Effector memory CD8-positive, alpha-beta T cell (primary cell): ENCODE measurements around the gene PDE6B.
A peak's percentile ranks its signal among the peaks of the same experiment; 100 is the strongest.
"Not testable (repeated sequence)": the region's sequence is repeated elsewhere in the genome, so short reads cannot be mapped to it uniquely, and the experiment has no call there.

Experiments
- ATAC-seq: fragments of 150-1000 bp; cut with Tn5 transposase; replicated peaks from 2 replicates; pipeline ENCODE4 v1.10.0; 2021; ENCODE audit warnings: mild to moderate bottlenecking, moderate library complexity
- DNase-seq, 3 experiments: peaks; one replicate each; pipeline ENCODE4 v3.0.0; 2021
- H3K27ac Mint-ChIP-seq, 2 donors: one replicate each; pipeline ENCODE4 v1.8.0; 2022; ENCODE audit warnings: mild to moderate bottlenecking in 2 of 2, mixed read lengths in 2 of 2, moderate library complexity in 2 of 2
- H3K27me3 Mint-ChIP-seq, 2 donors: one replicate each; pipeline ENCODE4 v1.8.0; 2022; ENCODE audit warnings: mixed read lengths in 2 of 2
- H3K36me3 Mint-ChIP-seq: one replicate; pipeline ENCODE4 v1.8.0; 2022; ENCODE audit warnings: mild to moderate bottlenecking, moderate library complexity, mixed read lengths; ENCODE audit not compliant: insufficient read depth
- H3K4me1 Mint-ChIP-seq, 2 donors: one replicate each; pipeline ENCODE4 v1.8.0; 2022; ENCODE audit warnings: low read depth in 2 of 2, mixed read lengths in 2 of 2
- H3K4me3 Mint-ChIP-seq, 2 donors: one replicate each; pipeline ENCODE4 v1.8.0; 2022; ENCODE audit warnings: mild to moderate bottlenecking in 2 of 2, mixed read lengths in 2 of 2, moderate library complexity in 2 of 2
- H3K9me3 Mint-ChIP-seq, 2 donors: one replicate each; pipeline ENCODE4 v1.8.0; 2022; ENCODE audit warnings: mixed read lengths in 2 of 2

The PDE6B gene

DNA sequence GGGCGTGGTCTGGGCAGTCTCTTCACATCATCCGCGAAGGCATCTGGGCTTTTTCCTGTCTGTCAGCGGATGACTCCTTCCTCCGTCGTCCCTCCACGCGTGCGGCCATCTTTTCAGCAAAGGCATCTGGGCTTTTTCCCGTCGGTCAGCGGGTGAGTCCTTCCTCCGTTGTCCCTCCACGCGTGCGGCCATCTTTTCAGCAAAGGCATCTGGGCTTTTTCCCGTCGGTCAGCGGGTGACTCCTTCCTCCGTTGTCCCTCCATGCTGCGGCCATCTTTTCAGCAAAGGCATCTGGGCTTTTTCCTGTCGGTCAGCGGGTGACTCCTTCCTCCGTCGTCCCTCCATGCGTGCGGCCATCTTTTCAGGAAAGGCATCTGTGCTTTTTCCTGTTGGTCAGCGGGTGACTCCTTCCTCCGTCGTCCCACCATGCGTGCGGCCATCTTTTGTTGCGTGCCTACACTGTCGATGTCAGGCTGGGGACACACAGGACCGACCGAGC lies 37.0 kb upstream of the PDE6B start:
- Mint-ChIP-seq H3K27ac (no peak overlapping the region), H3K9me3 (peaks cover 0 to 21% of the 10 kb centered on the region in 2 donors), H3K4me3 (no peak overlapping the region), H3K4me1 (no peaks in the 10 kb centered on the region), H3K27me3 (peaks cover 43 to 76% of the 10 kb centered on the region in 2 donors), H3K36me3 (no peaks in the 10 kb centered on the region)
- DNase-seq: no peak
- ATAC-seq: no peak

DNA sequence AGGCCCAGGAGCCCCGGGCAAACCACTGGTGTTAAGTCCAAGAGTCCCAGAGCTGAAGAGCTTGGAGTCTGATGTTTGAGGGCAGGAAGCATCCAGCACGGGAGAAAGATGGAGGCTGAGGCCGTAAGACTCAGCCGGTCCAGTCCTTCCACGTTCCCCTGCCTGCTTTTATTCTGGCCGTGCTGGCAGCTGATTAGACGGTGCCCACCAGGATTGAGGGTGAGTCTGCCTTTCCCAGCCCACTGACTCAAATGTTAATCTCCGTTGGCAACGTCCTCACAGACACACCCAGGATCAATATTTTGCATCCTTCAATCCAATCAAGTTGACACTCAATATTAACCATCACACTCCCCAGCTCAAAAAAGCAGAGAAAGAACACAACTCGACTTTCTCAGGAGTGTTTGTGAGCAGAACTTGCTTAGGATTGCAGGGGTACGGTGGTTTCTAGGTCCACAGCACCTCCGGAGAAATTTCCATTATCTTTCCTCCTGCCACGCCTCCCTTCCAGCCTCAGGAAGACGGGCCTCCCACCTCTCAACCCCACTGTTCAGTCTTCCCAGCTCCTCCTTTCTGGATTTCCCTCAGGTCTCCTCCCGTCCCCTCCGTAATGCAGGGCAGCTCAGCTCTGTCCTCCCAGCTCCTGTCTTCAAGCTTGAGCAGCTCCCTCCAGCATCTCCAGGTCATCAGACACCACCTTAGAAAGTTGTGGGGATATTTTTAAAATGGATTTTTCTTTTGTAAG lies 36.0 kb upstream of the PDE6B start:
- H3K27ac Mint-ChIP-seq: no peak overlapping the region
- H3K27me3 Mint-ChIP-seq: peaks cover 45 to 70% of the 10 kb centered on the region in 2 donors
- no peak overlapping the region for H3K4me3 Mint-ChIP-seq
- DNase-seq (no peak), ATAC-seq (no peak)
- no peaks in the 10 kb centered on the region for H3K36me3 Mint-ChIP-seq
- no peaks in the 10 kb centered on the region for H3K4me1 Mint-ChIP-seq
- H3K9me3 Mint-ChIP-seq: peaks cover 3 to 17% of the 10 kb centered on the region in 2 donors

DNA sequence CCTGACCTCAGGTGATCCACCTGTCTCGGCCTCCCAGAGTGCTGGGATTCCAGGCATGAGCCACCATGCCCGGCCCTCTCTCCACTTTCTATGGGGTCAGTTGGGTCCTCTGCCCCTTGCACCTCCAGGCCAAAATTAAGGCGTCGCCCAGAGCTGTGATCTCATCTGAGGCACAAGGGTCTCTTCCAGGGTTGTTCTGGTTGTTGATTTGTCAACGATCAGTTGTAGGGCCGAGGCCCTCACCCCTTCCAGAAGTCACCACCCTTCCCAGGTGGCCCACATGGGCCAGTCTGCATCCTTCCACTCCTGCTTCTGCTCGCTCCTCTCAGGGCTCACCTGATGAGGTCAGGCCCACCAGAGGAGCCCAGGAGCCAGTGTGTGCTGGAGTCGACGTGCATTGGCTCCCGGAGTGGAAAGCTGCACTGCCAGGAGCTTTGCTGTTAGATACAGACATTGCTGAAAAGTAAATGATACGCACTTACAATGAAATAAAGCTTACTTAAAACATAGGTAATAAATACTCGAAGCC lies 35.0 kb upstream of the PDE6B start:
- Mint-ChIP-seq H3K27me3 (peaks cover 46 to 70% of the 10 kb centered on the region in 2 donors), H3K9me3 (peaks cover 3 to 17% of the 10 kb centered on the region in 2 donors), H3K36me3 (no peaks in the 10 kb centered on the region), H3K27ac (no peak overlapping the region), H3K4me3 (no peak overlapping the region), H3K4me1 (no peaks in the 10 kb centered on the region)
- ATAC-seq (no peak), DNase-seq (no peak)

DNA sequence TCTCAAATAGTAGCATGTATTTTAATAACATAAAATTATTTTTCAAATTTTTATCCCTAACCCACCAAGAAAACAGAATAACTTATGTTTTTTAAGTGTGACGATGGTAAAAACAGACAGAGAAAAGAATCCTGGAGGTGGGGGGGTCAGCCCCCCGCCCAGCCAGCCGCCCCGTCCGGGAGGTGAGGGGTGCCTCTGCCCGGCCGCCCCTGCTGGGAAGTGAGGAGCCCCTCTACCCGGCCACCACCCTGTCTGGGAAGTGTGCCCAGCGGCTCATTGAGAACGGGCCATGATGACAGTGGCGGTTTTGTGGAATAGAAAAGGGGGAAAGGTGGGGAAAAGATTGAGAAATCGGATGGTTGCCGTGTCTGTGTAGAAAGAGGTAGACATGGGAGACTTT lies 33.2 kb upstream of the PDE6B start:
- H3K4me1 Mint-ChIP-seq, DNase-seq, H3K36me3 Mint-ChIP-seq, H3K4me3 Mint-ChIP-seq, H3K27ac Mint-ChIP-seq, H3K9me3 Mint-ChIP-seq, ATAC-seq: not testable (repeated sequence)
- H3K27me3 Mint-ChIP-seq: peaks cover 45 to 72% of the 10 kb centered on the region in 2 donors

DNA sequence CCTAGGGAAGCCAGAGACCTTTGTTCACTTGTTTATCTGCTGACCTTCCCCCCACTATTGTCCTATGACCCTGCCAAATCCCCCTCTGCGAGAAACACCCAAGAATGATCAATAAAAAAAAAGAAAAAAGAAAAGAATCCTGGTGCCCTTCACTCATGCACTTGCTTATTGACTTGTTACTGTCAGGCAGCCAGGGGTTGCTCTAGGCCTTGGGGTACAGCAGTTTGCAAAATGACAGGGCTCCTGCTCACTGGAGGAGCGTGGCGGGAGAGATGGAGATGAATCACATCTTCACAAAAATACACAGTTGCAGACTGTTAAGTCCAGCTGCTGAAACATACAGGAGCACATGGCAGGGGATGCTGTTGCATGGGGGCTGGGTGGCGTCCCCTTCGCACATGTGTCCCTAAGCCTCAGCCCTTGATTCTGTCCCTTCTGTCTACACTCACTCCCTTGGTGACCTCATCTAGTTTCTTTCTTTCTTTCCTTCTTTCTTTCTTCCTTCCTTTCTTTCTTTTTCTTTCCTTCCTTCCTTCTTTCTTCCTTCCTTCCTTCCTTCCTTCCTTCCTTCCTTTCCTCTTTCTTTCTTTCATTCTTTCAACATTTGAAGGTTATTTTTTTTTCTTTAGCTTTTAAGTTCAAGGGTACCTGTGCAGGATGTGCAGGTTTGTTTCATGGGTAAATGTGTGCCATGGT lies 32.4 kb upstream of the PDE6B start:
- H3K27ac Mint-ChIP-seq: no peak overlapping the region
- H3K4me3 Mint-ChIP-seq: no peak overlapping the region
- ATAC-seq (no peak), DNase-seq (no peak)
- peaks cover 4 to 6% of the 10 kb centered on the region in 2 donors for H3K9me3 Mint-ChIP-seq
- H3K4me1 Mint-ChIP-seq: no peaks in the 10 kb centered on the region
- no peaks in the 10 kb centered on the region for H3K36me3 Mint-ChIP-seq
- peaks cover 46 to 68% of the 10 kb centered on the region in 2 donors for H3K27me3 Mint-ChIP-seq

DNA sequence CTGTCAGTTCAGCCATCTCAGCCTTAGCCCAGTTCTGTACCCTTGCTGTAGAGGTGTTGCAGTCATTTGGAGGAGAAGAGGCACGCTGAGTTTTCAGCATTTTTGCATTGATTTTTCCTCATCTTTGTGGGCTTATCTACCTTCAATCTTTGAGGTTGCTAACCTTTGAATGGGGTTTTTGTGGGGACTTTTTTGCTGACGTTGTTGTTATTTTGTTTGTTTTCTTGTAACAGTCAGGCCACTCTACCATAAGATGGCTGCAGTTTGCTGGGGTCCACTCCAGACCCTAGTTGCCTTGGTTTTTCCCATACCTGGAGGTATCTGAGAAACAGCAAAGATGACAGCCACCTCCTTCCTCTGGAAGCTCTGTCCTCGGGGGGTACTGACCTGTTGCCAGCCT lies 26.4 kb upstream of the PDE6B start:
- no peak for ATAC-seq
- peaks cover 0 to 4% of the 10 kb centered on the region in 2 donors for H3K9me3 Mint-ChIP-seq
- DNase-seq: no peak
- H3K27me3 Mint-ChIP-seq: peaks cover 57 to 82% of the 10 kb centered on the region in 2 donors
- peaks cover 2 to 3% of the 10 kb centered on the region in 2 donors for H3K4me1 Mint-ChIP-seq
- no peaks in the 10 kb centered on the region for H3K36me3 Mint-ChIP-seq
- no peak overlapping the region for H3K4me3 Mint-ChIP-seq
- no peak overlapping the region for H3K27ac Mint-ChIP-seq

DNA sequence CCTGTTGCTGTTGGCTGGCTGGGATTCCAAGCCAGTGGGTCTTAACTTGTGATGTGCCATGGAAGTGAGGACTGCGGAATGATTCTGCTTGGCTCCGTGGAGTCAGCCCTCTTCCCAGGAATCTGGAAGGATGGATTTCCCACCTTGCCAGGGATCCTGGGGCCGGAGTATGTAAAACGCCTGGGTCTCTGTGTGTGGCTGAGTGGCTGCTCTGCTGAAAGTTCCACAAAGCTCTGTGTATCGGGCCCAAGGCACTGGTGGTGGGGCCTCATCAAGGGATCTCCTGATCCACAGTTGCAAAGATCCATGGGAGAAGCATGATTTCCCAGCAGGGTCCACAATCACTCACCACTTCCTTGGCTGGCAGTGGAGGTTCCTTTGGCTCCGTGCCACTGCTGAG lies 25.2 kb upstream of the PDE6B start:
- Mint-ChIP-seq H3K4me3 (no peak overlapping the region), H3K4me1 (peaks cover 5% of the 10 kb centered on the region in 2 donors), H3K27me3 (peaks cover 51 to 85% of the 10 kb centered on the region in 2 donors), H3K27ac (no peak overlapping the region), H3K36me3 (no peaks in the 10 kb centered on the region), H3K9me3 (peaks cover 0 to 2% of the 10 kb centered on the region in 2 donors)
- ATAC-seq (no peak), DNase-seq (no peak)

DNA sequence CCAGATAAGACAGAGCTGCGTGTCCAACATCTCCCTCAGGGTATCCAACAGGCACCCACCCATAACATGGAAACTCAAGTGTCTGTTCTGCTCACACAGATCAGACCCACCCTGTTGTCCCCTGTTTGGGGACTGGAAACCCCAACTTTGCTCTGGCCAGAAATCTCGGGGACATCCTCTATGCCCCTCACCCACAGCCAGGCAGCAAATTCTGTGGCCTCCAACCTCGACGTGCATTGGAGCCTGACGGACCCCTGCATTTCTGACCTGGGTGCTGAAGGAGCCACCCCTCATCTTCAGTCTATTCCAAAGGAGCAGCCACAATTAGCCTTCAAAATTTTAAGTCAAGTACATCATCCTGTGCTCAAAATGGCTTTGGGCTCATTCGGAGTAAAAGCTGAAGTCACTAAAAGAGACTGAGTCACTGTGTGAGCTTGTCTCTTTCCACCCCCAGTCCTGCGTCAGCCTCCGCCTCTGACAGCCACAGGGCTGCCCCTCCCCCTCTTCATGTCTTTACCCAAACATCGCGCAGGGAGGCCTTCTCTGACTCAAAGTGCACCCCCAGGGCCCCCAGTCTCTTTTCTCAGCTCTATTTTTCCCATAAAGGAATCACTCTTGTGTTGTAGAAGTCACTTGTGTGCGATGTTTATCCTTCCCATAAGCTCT lies 24.4 kb upstream of the PDE6B start:
- ATAC-seq: no peak
- Mint-ChIP-seq H3K27me3 (peaks cover 49 to 85% of the 10 kb centered on the region in 2 donors), H3K36me3 (no peaks in the 10 kb centered on the region), H3K9me3 (peaks cover 0 to 2% of the 10 kb centered on the region in 2 donors), H3K4me1 (peaks cover 5% of the 10 kb centered on the region in 2 donors), H3K27ac (no peak overlapping the region), H3K4me3 (no peak overlapping the region)
- DNase-seq: no peak

DNA sequence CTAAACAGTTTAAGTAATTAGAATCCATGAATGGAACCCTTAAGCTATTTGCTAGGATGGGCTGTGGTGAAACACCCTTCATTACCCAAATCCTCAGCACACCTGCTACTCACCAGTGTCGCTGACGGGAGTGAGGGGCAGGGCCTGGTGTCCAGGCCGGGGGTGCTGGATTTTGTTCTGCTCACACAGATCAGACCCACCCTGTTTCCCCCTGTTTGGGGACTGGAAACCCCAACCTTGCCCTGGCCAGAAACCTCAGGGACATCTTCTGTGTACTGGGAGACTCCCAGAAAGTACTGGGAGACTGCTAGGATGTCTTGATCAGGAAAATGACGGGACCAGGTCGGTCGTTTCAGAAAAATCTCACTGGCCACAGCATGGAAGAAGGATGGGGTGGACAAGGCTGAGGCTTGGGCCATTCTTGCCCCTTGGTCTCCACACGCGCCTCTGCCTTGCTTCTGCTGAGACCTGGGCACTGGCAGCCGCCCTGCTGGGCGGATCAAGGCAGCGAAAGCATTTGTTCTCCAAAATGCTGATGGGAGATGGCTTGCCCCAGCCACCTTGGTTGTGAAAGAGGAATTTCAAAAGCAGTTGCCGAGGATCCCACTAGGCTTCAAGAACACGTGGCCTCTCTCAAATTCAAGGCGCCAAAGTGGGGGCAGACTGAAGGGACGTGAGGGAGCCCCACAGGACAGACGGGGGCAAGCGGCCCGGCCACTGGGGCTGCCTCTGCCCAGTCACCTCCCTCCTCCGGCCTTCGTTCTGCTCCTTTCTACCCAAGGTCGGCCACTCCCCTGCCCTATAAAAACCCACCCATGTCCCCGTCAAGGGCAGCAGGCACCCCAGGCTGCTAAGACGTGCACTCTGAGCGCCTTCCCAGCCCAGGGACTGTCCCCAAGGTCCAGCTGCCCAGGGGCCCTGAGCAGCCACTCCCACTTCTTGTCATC lies 23.5 kb upstream of the PDE6B start:
- Mint-ChIP-seq H3K27me3 (peaks cover 40 to 79% of the 10 kb centered on the region in 2 donors), H3K36me3 (no peaks in the 10 kb centered on the region), H3K4me3 (no peak overlapping the region), H3K9me3 (no peaks in the 10 kb centered on the region), H3K27ac (no peak overlapping the region), H3K4me1 (peaks cover 5% of the 10 kb centered on the region in 2 donors)
- no peak for DNase-seq
- ATAC-seq: no peak

DNA sequence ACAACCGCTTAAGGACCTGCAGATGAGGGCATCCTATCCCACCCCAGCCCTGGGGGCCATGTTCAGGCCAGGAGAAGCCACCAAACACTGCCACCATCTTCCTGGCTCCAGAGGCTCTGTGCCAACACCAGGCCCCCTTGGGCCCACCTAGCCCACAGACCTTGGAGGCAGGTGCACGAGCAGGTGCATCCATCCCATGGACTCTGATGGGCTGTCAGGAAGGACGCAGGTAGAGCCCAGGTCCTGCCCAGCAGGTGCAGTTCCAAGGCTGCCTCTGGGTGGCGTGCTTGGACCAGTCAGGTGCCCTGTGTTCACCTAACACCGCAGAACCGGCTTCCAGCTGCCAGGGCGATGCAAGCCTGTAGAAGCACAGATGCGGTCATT lies 22.8 kb upstream of the PDE6B start:
- H3K36me3 Mint-ChIP-seq: no peaks in the 10 kb centered on the region
- peaks cover 5% of the 10 kb centered on the region in 2 donors for H3K4me1 Mint-ChIP-seq
- no peak overlapping the region for H3K4me3 Mint-ChIP-seq
- H3K9me3 Mint-ChIP-seq: no peaks in the 10 kb centered on the region
- no peak overlapping the region for H3K27ac Mint-ChIP-seq
- ATAC-seq (peak; percentile 33), DNase-seq (peak; percentile 14 to 23 (median 14))
- H3K27me3 Mint-ChIP-seq: peaks cover 35 to 76% of the 10 kb centered on the region in 2 donors

DNA sequence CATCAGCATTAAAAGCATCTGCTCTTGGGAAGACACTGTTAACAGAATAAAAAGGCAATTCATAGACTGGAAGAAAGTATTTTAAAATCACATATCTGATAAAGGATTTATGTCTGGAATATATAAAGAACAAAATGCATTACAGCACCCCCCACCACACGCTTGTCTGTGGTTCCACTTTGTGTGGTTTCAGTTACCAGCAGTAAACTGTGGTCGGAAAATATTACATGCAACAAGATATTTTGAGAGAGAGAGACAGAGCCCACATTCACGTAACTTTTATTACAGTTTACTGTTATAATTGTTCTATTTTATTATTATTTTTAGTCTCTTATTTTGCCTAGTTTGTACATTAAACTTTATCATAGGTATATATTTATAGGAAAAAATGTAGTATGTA lies 21.2 kb upstream of the PDE6B start:
- Mint-ChIP-seq H3K4me1 (peaks cover 5% of the 10 kb centered on the region in 2 donors), H3K27ac (peak overlapping the region in 1 of 2 donors; percentile 0), H3K36me3 (no peaks in the 10 kb centered on the region), H3K27me3 (peaks cover 28 to 66% of the 10 kb centered on the region in 2 donors), H3K4me3 (no peak overlapping the region), H3K9me3 (no peaks in the 10 kb centered on the region)
- DNase-seq: no peak
- ATAC-seq: no peak

DNA sequence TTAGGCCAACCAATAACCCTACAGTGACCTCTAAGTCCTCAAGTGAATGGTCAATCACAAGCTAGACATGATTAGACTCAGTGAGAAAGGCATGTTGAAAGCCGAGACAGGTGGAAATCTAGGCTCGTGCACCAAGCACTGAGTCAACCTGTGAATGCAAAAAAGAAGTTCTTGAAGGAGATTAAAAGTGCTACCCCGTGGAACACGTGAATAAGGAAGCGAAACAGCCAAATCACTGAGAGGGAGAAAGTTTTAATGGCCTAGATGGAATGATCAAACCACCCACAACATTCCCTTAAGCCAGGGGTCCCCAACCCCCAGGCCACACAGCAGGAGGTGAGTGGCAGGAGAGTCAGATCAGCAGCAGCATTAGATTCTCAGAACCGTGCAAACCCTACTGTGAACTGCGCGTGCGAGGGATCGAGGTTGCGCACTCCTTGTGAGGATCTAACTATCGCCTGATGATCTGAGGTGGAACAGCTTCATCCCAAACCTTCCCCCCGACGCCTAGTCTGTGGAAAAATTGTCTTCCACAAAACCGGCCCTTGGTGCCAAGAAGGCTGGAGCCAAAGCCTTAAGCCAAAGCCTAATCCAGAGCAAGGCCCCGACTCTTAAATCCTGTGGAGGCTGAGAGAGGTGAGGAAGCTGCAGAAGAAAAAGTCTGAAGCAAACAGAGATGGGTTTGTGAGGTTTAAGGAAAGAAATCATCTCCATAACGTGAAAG lies 19.5 kb upstream of the PDE6B start:
- no peaks in the 10 kb centered on the region for H3K9me3 Mint-ChIP-seq
- no peak for DNase-seq
- H3K4me1 Mint-ChIP-seq: peaks cover 5% of the 10 kb centered on the region in 2 donors
- no peak overlapping the region for H3K27ac Mint-ChIP-seq
- no peak for ATAC-seq
- peaks cover 45 to 66% of the 10 kb centered on the region in 2 donors for H3K27me3 Mint-ChIP-seq
- no peaks in the 10 kb centered on the region for H3K36me3 Mint-ChIP-seq
- no peak overlapping the region for H3K4me3 Mint-ChIP-seq
